Stimulated activated CD8-positive, alpha-beta memory T cell treated with anti-CD3 and anti-CD28 coated beads, Interleukin-7, amount 100 ng/mL, for 48 hours (primary cell): ENCODE measurements around the gene ANKH.

Source experiments
- DNase-seq, 2 donors: peaks; one replicate each; pipeline ENCODE4 v3.0.0-alpha.2; 2020; ENCODE audit warnings: low read depth in 1 of 2; ENCODE audit errors: extremely low read depth in 1 of 2

ANKH gene

GRCh38 chr5:14720236-14720923 lies 151.2 kb downstream of the ANKH start:
- no peak for DNase-seq

GRCh38 chr5:14718778-14719177 lies 152.8 kb downstream of the ANKH start:
- no peak for DNase-seq

GRCh38 chr5:14716755-14717752 lies 154.5 kb downstream of the ANKH start:
- DNase-seq: no peak

- no peak for DNase-seq
Observed at GRCh38 chr5:14715481-14715880, 156.1 kb downstream of the ANKH start.

GRCh38 chr5:14714706-14715105 lies 156.9 kb downstream of the ANKH start:
- no peak for DNase-seq

- DNase-seq: no peak
Observed at GRCh38 chr5:14713476-14714390, 157.8 kb downstream of the ANKH start.

- DNase-seq: no peak
Observed at GRCh38 chr5:14712666-14713065, 158.9 kb downstream of the ANKH start.

- DNase-seq: no peak
Observed at GRCh38 chr5:14712131-14712530, 159.4 kb downstream of the ANKH start.

GRCh38 chr5:14710313-14710994 lies 161.1 kb downstream of the ANKH start:
- no peak for DNase-seq

- DNase-seq: no peak
Observed at GRCh38 chr5:14708551-14708950, 163.0 kb downstream of the ANKH start.

GRCh38 chr5:14707811-14708390 lies 163.7 kb downstream of the ANKH start:
- DNase-seq: no peak

GRCh38 chr5:14706615-14707021 lies 165.0 kb downstream of the ANKH start:
- no peak for DNase-seq

GRCh38 chr5:14705556-14705955 lies 166.0 kb downstream of the ANKH start:
- no peak for DNase-seq

- no peak for DNase-seq
Observed at GRCh38 chr5:14702238-14702839, 169.2 kb downstream of the ANKH start.

GRCh38 chr5:14701556-14701955 lies 170.0 kb downstream of the ANKH start:
- no peak for DNase-seq

- no peak for DNase-seq
Observed at GRCh38 chr5:14700478-14701436, 170.8 kb downstream of the ANKH start.

GRCh38 chr5:14699807-14700400 lies 171.7 kb downstream of the ANKH start:
- DNase-seq: no peak

GRCh38 chr5:14699159-14699558 lies 172.4 kb downstream of the ANKH start:
- DNase-seq: no peak
